ENCODE data around the gene LNX1.

Gene LNX1

GRCh38 chr4:53598901-53599300 is 7.6 kb upstream of the LNX1 start:
- no peak for DNase-seq (ENCODE audit: low spot score)

DNA sequence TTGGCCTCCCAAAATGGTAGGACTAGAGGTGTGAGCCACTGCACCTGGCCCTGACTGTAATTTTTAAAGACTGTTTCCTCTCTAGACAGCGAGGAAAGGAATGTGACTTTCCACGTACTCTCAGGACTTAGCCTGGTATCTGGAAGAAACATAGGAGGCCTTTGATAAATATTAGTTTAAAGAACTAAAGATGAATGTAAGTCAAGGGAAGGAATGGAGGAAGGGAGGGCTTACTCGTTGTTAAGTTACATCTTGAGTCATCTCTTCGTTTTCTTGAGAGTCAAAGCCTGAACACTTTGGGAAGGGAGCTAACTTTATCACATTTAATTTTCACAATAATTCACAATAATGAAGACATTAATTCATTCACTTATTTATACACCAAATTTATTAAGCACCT is 7.2 kb upstream of the LNX1 start:
- DNase-seq (ENCODE audit: low spot score), result no peak

DNA sequence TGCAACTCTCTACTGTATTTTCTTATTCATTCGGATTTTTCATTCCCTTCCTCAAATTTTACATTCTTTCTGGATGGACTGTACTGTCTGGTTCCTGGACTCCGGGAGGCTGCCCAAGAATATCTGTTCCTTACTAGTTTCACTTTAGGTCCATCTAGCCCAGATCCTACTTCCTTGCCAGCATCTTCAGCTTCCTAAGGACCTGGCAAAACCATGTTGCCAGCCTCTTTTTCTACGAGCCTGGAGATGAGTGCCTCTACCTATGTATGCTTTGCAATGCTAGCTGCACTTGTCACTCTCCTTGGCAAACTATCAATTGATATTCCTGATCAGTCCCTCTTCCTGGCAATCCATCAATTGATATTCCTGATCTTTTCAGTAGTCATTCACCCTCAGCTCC is 5.6 kb upstream of the LNX1 start:
- no peak for DNase-seq (ENCODE audit: low spot score)

DNA sequence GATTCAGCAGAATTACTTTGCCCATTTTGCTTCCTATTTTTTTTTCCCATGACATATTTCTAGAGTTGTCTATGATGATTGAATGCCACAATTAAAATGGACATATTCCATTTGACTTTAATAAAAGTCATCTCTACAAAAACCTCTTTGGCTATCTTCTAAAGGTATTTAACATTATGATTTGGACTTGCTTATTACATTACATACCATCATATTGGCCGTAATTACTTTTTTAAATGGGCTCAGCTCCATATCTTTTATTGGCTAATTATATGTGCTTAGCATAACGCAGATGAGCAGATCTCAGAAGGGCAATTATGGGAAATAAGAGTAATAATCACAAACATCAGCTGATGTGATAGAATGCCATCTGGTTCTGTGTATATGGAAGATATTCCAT is 4.5 kb upstream of the LNX1 start:
- DNase-seq (ENCODE audit: low spot score), result no peak

DNA sequence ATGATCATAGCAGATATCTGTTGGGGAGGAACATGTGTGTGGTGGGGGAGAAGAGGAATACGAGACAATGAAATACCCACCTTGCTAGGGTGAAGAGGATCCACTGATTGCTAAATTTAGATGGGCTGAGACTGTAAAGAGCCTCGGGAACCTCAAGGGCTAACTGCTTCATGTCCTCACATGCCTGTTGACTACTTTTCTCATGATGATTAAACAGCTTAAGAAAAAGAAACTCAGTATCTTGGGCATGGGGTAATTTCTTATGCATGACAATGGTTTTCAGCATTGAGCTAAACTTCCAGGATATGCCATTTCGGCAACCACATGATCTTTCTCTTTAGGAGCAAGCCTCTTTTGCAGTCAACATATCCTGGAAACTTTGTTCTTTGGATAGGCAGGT is 3.9 kb upstream of the LNX1 start:
- DNase-seq (ENCODE audit: low spot score), result no peak

DNA sequence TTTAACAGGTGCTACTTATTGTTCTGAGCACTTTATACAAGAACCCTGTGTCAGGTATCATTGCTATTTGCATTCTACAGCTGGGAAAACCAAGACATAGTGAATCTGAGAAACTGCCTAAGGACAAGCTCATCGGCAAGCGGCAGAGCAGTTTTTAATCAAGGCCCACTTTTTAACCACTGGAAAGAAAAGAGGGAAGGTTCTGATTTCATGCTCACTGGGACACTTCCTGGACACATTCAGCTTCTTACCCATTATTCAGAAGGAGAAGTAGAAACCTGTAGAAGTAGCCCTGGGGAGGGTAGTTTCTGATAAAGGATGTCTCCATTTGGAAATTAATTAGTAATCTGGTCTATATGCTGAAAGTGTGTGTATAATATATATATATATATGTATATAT is 2.5 kb upstream of the LNX1 start:
- no peak for DNase-seq (ENCODE audit: low spot score)

DNA sequence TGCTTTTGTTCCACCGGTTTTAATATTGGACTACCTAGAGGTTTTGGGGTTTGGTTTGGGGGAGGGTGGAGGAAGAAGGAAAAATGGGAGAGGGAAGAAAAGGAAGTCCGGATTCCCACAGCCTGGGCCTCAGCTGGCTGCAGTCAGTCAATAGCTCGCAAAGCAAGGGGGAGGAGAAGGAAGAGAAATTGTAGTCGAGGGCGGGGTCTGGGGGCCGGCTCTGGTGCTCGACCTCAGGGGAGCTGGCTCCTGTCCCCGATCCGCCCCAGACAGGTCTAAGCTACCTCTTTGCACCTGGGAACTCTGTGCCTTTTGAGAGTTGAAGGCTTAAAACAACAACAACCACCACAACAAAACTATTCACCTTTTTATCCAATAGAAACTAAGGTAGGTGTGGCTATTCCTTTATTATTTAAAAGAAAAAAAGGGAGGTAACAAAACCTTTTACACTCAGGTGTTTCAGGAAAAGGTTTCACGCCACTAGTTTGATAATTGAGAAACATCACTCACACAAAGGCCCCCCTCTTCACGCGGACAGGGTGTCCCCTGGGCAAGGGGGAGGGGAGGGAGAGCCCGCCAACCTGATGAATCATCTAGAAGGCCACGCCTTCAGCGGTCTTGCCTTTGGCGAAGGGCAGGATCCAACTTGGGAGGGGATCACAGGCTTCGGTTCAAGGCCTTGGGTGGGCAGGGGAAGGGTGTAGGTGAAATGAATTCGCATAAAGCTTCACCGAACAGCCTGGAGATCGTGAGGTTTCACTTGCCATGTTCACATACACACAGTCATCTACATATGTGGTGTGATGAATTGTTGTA is 1.6 kb upstream of the LNX1 start:
- no peak for DNase-seq (ENCODE audit: low spot score)

DNA sequence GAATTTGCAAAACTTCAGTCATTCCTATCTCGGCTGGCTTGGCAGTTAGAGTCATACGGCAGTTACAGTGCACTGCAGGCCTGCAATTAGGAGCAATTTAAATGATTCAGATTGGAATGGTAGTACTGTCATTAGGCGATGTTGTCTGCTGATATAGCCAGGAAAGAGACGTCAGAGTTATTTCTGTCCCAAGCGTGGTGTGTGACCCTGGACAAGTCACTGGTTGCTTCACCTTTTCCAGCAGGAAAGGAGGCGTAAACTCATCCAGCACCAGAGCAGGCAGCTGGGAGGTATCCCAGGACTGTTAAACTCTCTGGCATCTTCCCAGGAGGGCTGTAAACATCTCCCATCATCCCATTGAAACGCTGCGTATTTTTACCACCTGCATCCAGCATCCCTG is 836 bp upstream of the LNX1 start:
- no peak for DNase-seq (ENCODE audit: low spot score)

GRCh38 chr4:53590187-53590586 is 1.1 kb downstream of the LNX1 start:
- no peak for DNase-seq (ENCODE audit: low spot score)

DNA sequence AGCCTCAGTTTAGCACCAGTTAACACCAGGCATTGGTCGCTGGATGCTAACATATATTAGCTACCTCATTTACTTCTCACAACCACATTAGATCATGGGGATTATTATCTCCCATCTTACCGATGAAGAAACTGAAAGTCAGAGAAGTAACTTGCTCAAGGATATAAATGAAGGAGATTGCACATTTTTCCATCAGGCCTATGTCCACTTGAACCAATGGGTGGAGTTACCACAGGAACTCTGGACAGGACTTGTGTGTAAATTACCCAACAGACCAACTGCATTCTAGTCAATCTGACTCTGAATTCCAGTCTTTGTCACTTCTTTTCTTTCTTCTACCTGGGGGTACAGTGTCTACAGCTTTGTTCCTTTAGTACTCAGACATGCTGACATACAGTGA is 1.8 kb downstream of the LNX1 start:
- no peak for DNase-seq (ENCODE audit: low spot score)

GRCh38 chr4:53587135-53587534 is 4.2 kb downstream of the LNX1 start:
- no peak for DNase-seq (ENCODE audit: low spot score)

- no peak for DNase-seq (ENCODE audit: low spot score)
Measured at GRCh38 chr4:53586121-53586816, 5.0 kb downstream of the LNX1 start.

- no peak for DNase-seq (ENCODE audit: low spot score)
Measured at GRCh38 chr4:53584658-53585057, 6.6 kb downstream of the LNX1 start.

GRCh38 chr4:53583513-53583912 is 7.8 kb downstream of the LNX1 start:
- DNase-seq (ENCODE audit: low spot score), result no peak

- no peak for DNase-seq (ENCODE audit: low spot score)
Measured at GRCh38 chr4:53582194-53582593, 9.1 kb downstream of the LNX1 start.

DNA sequence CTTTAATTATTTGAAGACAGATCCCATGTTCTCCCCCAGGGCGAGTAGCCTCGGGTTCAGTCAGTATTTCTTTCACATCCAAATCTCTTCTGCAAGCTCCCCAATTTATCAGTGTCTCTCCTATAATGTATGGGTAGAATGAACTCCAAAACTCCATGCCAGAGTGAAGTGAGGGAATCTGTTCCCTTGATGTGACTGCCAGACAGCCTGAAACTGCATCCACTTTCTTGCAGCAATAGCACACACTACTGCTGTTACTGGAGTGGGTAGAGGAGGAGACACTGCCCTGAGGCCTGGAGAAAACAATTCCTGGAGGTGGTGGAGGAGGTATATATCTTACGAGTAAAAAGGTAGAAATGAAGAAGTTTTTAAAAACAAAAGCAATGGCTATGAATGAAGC is 11.0 kb downstream of the LNX1 start:
- DNase-seq (ENCODE audit: low spot score), result no peak

- no peak for DNase-seq (ENCODE audit: low spot score)
Measured at GRCh38 chr4:53579826-53580225, 11.5 kb downstream of the LNX1 start.

GRCh38 chr4:53576676-53577372 is 14.5 kb downstream of the LNX1 start:
- no peak for DNase-seq (ENCODE audit: low spot score)

DNA sequence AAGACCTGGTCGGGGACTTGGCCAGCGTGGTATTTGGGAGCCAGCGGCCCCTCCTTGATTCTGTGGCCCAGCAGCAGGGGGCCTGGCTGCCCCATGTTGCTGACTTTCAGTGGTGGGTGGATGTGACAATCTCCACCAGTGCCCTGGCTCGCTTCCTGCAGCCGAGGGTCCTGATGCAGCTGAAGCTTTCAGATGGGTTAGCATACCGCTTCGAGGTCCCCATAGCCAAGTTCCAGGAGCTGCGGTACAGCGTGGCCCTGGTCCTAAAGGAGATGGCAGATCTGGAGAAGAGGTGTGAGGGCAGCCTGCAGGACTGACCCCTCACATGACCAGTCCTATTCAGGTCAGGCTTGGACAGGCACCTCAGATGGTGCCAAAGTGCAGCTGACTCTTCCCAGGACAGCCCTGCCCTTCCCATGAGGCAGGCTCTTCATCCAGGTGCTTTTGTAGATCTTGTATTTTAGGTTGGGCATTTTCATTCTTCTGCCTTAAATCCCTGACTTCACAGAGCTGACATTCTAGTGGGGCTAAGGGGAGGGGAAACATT is 15.1 kb downstream of the LNX1 start:
- DNase-seq (ENCODE audit: low spot score), result no peak

DNA sequence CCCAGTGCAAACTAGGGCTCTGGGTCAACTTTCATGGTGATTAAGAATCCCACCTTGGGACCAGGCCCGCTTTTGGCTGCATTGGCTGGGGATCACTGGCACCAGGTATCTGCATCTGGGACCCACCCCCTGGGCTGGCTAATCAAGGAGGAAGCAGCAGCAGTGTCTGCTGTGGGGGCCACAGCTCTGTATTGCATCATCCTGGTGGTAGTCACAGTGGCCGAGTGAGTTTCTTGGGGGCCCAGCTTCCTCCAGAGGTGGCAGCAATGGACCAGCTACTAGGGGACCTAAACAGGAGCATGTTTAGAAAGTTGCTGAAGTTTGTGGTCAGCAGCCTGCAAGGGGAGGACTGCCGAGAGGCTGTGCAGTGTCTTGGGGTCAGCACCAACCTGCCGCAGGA is 15.7 kb downstream of the LNX1 start:
- no peak for DNase-seq (ENCODE audit: low spot score)

- DNase-seq (ENCODE audit: low spot score), result no peak
Measured at GRCh38 chr4:53574528-53574927, 16.8 kb downstream of the LNX1 start.

GRCh38 chr4:53573696-53574095 is 17.6 kb downstream of the LNX1 start:
- no peak for DNase-seq (ENCODE audit: low spot score)

DNA sequence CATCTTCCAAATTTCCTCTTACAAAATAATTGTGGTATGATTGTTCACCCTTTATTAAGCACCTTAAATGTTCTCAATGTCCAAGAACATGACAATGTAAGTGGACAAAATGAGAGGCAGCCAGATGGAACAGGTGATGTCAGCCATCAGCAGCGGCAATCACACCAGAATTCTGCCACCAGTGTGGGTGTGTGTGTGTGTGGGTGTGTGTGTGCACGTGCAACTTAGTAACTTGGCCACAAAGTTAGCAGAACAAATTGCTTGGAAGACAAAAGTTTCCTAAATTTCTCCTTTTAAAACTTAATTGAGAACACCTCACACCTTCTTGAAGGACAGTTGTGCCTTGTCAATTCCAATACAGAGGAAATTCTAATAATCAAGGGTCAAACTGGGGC is 18.7 kb downstream of the LNX1 start:
- no peak for DNase-seq (ENCODE audit: low spot score)

All from globus pallidus (tissue), 1 donor.